ENCODE measurements around the gene ATF7IP.
A peak's percentile ranks its signal among the peaks of the same experiment; 100 is the strongest.

ATF7IP gene

GRCh38 chr12:14417715-14418114 is 52.2 kb downstream of the ATF7IP start:
- no peak for FAIRE-seq

- peak; percentile 40 for FAIRE-seq
Measured at GRCh38 chr12:14418451-14418890, 53.0 kb downstream of the ATF7IP start.

DNA sequence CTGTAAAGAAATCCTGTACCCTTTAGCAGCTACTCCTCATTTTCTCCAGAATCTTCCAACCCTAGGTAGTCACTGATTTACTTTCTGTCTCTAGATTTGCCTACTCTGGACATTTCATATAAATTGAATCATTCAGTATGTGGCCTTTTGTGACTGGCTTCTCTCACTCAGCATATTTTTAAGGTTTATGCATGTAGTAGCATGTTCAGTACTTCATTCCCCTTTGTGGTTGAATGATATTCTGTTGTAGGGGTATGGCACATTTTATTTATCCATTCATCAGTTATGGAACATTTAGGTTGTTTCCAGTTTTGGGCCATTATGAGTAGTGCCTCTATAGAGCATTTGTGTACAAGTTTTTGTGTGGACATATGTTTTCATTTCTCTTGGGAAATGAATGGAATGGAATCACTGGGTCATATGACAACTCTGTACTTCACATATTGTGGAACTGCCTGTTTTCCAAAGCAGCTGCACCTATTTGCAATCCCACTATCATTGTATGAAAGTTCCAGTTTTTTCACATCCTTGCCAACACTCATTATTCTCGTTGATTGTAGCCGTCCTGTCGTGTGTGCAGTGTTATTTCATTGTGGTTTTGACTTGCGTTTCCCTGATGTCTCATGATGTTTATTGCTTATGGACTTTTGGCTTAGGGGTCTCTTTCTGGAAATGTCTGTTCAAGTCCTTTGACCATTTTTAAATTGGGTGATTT is 57.2 kb downstream of the ATF7IP start:
- no peak for FAIRE-seq

GRCh38 chr12:14424545-14424944 is 59.1 kb downstream of the ATF7IP start:
- no peak for FAIRE-seq

GRCh38 chr12:14426792-14427191 is 61.3 kb downstream of the ATF7IP start:
- no peak for FAIRE-seq

DNA sequence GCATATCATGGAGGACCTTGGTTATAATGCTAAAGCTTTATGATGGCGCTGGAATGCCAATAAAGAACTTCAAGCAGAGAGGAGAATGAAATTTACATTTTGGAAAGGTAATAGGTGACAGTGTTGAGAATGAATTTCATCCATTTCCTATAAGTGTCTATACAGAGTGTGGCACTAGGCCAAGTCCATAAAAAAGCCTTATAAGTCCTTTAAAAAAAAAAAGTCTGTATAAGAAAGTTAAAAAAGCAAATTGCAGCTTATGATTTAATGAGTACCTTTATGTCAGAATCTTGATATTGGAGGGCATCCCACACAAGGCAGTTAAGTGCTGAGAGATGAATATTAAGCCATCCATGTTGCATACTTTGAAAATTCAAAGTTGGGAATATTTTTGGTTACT is 62.4 kb downstream of the ATF7IP start:
- FAIRE-seq = no peak

GRCh38 chr12:14430394-14430986 is 65.0 kb downstream of the ATF7IP start:
- no peak for FAIRE-seq

- no peak for FAIRE-seq
Measured at GRCh38 chr12:14431975-14432374, 66.5 kb downstream of the ATF7IP start.

GRCh38 chr12:14435627-14436026 is 70.1 kb downstream of the ATF7IP start:
- no peak for FAIRE-seq

DNA sequence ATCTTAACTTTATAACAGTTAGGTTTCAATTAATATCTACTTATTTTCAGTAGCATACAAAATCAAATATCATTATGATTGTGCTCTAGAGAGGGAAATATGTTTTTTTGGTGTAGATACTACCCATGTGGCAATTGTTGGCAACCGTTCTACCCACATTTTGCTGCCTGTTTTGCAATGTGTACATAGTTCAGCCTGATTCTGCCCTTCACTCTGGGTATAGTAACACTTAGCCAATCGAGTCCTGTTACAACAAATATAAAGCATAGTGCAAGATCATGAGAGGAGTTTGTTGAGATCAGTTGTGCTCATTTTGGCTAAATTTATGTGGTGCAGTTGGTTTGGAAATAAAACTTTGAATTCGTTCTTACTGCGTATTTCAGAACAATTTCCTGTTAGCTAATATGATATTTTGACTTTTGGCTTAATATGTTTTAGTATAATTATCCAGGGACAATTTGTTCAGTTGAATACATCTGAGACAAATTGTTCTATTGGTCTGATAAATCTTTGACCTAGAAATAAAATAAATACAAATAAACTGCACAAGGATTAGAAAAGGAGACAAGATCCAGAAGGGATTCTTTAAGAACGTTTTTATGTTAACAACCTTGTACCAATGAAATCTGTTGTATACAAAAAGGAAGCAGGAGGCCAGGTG is 76.9 kb downstream of the ATF7IP start:
- no peak for FAIRE-seq

DNA sequence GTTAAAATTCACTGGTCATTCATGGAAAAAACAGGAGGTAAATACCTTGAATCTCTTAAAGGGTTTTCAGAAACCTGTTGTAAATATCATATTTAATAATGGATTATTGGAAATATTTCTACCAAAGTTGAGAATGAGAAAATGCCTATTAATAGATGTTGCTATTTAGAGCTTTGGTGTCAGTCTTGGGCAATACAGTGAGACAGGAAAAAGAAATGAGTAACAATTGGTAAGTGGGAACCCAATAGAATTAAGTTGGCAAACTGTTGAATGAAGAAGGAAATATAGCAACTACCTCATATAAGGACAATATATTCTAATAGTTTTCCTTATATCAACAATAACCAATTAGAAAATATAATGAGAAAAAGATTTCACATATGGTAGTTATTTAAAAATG is 78.0 kb downstream of the ATF7IP start:
- peak; percentile 5 for FAIRE-seq

- FAIRE-seq = no peak
Measured at GRCh38 chr12:14450479-14450878, 85.0 kb downstream of the ATF7IP start.

GRCh38 chr12:14452336-14452735 is 86.9 kb downstream of the ATF7IP start:
- no peak for FAIRE-seq

DNA sequence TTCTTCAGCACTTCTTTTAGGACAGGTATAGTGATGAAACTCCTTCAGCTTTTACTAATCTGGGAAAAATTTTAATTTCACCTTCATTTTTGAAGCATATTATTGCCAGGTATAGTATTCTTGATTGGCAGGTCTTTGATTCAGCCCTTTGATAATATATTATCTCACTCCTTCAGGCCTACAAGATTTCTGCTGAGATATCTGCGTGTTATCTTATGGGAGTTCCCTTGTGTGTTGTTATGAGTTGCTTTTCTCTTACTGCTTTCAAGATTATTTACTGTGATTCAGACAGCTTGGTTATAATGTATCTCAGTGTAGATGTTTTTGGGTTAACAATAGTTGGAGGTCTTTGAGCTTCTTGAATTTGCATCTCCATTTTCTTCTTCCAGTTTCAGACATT is 87.4 kb downstream of the ATF7IP start:
- FAIRE-seq = no peak

- FAIRE-seq = peak; percentile 13
Measured at GRCh38 chr12:14454098-14454907, 88.8 kb downstream of the ATF7IP start.

- FAIRE-seq = no peak
Measured at GRCh38 chr12:14460212-14460841, 94.8 kb downstream of the ATF7IP start.

DNA sequence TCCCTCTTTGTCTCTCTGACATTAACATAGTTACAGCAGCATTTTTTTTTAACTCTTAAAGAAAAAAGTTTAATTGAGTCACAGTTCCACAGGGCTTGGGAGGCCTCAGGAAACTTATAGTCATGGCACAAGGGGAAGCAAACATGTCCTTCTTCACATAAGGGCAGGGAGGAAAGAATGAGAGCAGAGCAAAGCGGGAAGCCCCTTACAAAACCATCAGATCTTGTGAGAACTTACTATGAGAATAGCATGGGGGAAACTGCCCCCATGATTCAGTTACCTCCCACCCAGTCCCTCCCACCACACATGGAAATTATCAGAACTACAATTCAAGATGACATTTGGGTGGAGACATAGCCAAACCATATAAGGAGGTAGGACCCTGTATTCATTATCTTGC is 106.0 kb downstream of the ATF7IP start:
- FAIRE-seq = no peak

- peak; percentile 65 for FAIRE-seq
Measured at GRCh38 chr12:14473707-14474287, 108.3 kb downstream of the ATF7IP start.

GRCh38 chr12:14479004-14479403 is 113.5 kb downstream of the ATF7IP start:
- no peak for FAIRE-seq

DNA sequence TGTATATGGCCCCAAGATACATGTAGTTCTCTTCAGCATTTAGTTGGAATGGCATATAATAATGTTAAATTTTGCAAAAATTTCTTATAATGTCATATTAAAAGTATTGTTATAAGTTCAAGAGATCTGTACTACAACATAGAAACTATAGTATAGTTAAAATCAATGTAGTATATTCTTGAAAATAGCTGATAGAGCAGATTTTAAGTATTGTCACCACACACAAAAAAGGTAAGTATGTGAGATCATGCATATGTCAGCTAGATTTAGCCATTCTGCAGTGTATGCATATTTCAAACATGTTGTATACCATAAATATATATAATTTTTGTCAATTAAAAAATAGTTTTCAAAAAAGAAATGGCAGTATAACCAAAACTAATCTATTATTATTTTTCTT is 115.7 kb downstream of the ATF7IP start:
- FAIRE-seq = no peak

- no peak for FAIRE-seq
Measured at GRCh38 chr12:14482361-14482760, 116.9 kb downstream of the ATF7IP start.

GRCh38 chr12:14482886-14483285 is 117.4 kb downstream of the ATF7IP start:
- no peak for FAIRE-seq

Measured in TTC549 (cell line).